ENCODE measurements around the gene LPCAT2.

DNA sequence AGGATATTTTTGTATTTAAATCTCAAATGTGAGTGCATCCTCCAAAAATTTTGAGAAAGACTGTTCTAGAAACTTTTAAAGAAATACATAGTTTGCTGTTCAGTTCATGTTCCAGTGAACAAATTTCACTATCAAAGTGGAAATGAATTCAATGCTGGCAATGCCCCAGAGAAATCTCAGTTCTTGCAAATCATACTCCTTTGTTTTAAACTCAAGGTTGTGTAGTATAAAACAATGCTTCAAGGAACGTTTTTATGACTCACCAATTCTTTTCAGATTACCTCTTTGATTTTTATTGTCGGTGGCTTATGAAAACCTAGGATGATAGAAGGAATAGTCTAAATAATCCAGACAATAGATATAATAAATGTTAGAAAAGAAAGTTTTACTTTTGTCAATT, 17.6 kb downstream of the LPCAT2 start:
- TF ChIP-seq, protein P1, sequence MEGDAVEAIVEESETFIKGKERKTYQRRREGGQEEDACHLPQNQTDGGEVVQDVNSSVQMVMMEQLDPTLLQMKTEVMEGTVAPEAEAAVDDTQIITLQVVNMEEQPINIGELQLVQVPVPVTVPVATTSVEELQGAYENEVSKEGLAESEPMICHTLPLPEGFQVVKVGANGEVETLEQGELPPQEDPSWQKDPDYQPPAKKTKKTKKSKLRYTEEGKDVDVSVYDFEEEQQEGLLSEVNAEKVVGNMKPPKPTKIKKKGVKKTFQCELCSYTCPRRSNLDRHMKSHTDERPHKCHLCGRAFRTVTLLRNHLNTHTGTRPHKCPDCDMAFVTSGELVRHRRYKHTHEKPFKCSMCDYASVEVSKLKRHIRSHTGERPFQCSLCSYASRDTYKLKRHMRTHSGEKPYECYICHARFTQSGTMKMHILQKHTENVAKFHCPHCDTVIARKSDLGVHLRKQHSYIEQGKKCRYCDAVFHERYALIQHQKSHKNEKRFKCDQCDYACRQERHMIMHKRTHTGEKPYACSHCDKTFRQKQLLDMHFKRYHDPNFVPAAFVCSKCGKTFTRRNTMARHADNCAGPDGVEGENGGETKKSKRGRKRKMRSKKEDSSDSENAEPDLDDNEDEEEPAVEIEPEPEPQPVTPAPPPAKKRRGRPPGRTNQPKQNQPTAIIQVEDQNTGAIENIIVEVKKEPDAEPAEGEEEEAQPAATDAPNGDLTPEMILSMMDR (IDR thresholded peaks at IDR 0.05) = no peak
- no peak for TF ChIP-seq EZH2 (IDR thresholded peaks at IDR 0.05; ENCODE audit: borderline replicate concordance, insufficient read depth, low read depth, low read length, poor library complexity, severe bottlenecking)

Measured in B cell (primary cell).